ELR (cell line): Measurements from ENCODE around the gene RNF217.
A peak's percentile ranks its signal among the peaks of the same experiment; 100 is the strongest.

Experiments
- DNase-seq: peaks from one replicate; pipeline ENCODE4 v3.0.0-alpha.2; 2015; ENCODE audit warnings: low read depth

RNF217 gene

GRCh38 chr6:125129354-125129753 is 167.1 kb downstream of the RNF217 start:
- DNase-seq: no peak

GRCh38 chr6:125132058-125132457 is 169.8 kb downstream of the RNF217 start:
- no peak for DNase-seq

- DNase-seq: no peak
Observed at GRCh38 chr6:125136378-125136777, 174.1 kb downstream of the RNF217 start.

GRCh38 chr6:125138083-125138482 is 175.8 kb downstream of the RNF217 start:
- DNase-seq: no peak

GRCh38 chr6:125140808-125141207 is 178.6 kb downstream of the RNF217 start:
- DNase-seq: peak; percentile 8
